NAMALWA (cell line): ENCODE results near the gene CAMK4.

Source experiments
- DNase-seq: peaks from one replicate; pipeline ENCODE4 v3.0.0-alpha.2; 2015; ENCODE audit warnings: low spot score

Gene CAMK4

GRCh38 chr5:111425205-111425604 is 201.0 kb downstream of the CAMK4 start:
- no peak for DNase-seq

- DNase-seq = no peak
Observed at GRCh38 chr5:111427762-111428161, 203.6 kb downstream of the CAMK4 start.

- no peak for DNase-seq
Observed at GRCh38 chr5:111432883-111433536, 208.8 kb downstream of the CAMK4 start.

GRCh38 chr5:111434800-111435199 is 210.6 kb downstream of the CAMK4 start:
- no peak for DNase-seq

- DNase-seq = no peak
Observed at GRCh38 chr5:111439473-111440075, 215.4 kb downstream of the CAMK4 start.

- no peak for DNase-seq
Observed at GRCh38 chr5:111447099-111447498, 222.9 kb downstream of the CAMK4 start.

- DNase-seq = no peak
Observed at GRCh38 chr5:111447822-111448221, 223.6 kb downstream of the CAMK4 start.

- no peak for DNase-seq
Observed at GRCh38 chr5:111453295-111453694, 229.1 kb downstream of the CAMK4 start.

- DNase-seq = no peak
Observed at GRCh38 chr5:111453747-111454146, 229.6 kb downstream of the CAMK4 start.

- DNase-seq = no peak
Observed at GRCh38 chr5:111454198-111454622, 230.0 kb downstream of the CAMK4 start.

- DNase-seq = no peak
Observed at GRCh38 chr5:111454776-111455175, 230.6 kb downstream of the CAMK4 start.

- DNase-seq = peak; percentile 55
Observed at GRCh38 chr5:111461255-111461671, 237.1 kb downstream of the CAMK4 start.

GRCh38 chr5:111461934-111462333 is 237.8 kb downstream of the CAMK4 start:
- no peak for DNase-seq

GRCh38 chr5:111463311-111463710 is 239.1 kb downstream of the CAMK4 start:
- DNase-seq = no peak

GRCh38 chr5:111469293-111469896 is 245.2 kb downstream of the CAMK4 start:
- DNase-seq = no peak

GRCh38 chr5:111469903-111470302 is 245.7 kb downstream of the CAMK4 start:
- DNase-seq = no peak

GRCh38 chr5:111472096-111472495 is 247.9 kb downstream of the CAMK4 start:
- no peak for DNase-seq

GRCh38 chr5:111472579-111472978 is 248.4 kb downstream of the CAMK4 start:
- peak; percentile 8 for DNase-seq

GRCh38 chr5:111478266-111478665 is 254.1 kb downstream of the CAMK4 start:
- peak; percentile 13 for DNase-seq

GRCh38 chr5:111478898-111479297 is 254.7 kb downstream of the CAMK4 start:
- DNase-seq = no peak

- no peak for DNase-seq
Observed at GRCh38 chr5:111480346-111480745, 256.2 kb downstream of the CAMK4 start.

- no peak for DNase-seq
Observed at GRCh38 chr5:111486055-111486454, 261.9 kb downstream of the CAMK4 start.

- no peak for DNase-seq
Observed at GRCh38 chr5:111486926-111487325, 262.7 kb downstream of the CAMK4 start.

GRCh38 chr5:111488353-111488752 is 264.2 kb downstream of the CAMK4 start:
- DNase-seq = no peak
